NCI-H146 (cell line): ENCODE data around the gene XAB2.
A peak's percentile ranks its signal among the peaks of the same experiment; 100 is the strongest.

ENCODE experiments used
- DNase-seq: peaks from one replicate; lab custom pipeline; 2025; lab: John Stamatoyannopoulos, UW

The XAB2 gene

GRCh38 chr19:7629347-7630054 lies at the start of gene XAB2, which contains the start of gene PET100:
Gene XAB2, minus strand, starts transcription at chr19:7629545. Its CDS starts 18 bp downstream, at chr19:7629527.
Gene PET100, plus strand, starts transcription at chr19:7629793. Its CDS starts 41 bp downstream, at chr19:7629834.
- DNase-seq, result peak; percentile 95

- no peak for DNase-seq
These were observed 48.4 kb upstream of the XAB2 start for GRCh38 chr19:7677669-7678311.

- DNase-seq, result no peak
These were observed 47.5 kb upstream of the XAB2 start, which contains the start of gene MCEMP1 for GRCh38 chr19:7676854-7677253. Gene MCEMP1, plus strand, starts transcription at chr19:7677090. Its CDS starts 31 bp downstream, at chr19:7677121.

GRCh38 chr19:7676376-7676775 lies 47.0 kb upstream of the XAB2 start:
- DNase-seq, result no peak

GRCh38 chr19:7674010-7675005 lies 45.0 kb upstream of the XAB2 start:
- peak; percentile 42 for DNase-seq

- DNase-seq, result no peak
These were observed 43.2 kb upstream of the XAB2 start for GRCh38 chr19:7672522-7672921.

- DNase-seq, result no peak
These were observed 41.4 kb upstream of the XAB2 start for GRCh38 chr19:7670790-7671189.

GRCh38 chr19:7670150-7670783 lies 40.9 kb upstream of the XAB2 start:
- DNase-seq, result no peak

- no peak for DNase-seq
These were observed 40.3 kb upstream of the XAB2 start for GRCh38 chr19:7669641-7670040.

- DNase-seq, result no peak
These were observed 39.5 kb upstream of the XAB2 start, which contains the start of gene RETN for GRCh38 chr19:7668842-7669241. Gene RETN, plus strand, starts transcription at chr19:7669049. Its CDS starts 278 bp downstream, at chr19:7669327.

- DNase-seq, result no peak
These were observed 35.7 kb upstream of the XAB2 start for GRCh38 chr19:7665076-7665475.

- no peak for DNase-seq
These were observed 34.4 kb upstream of the XAB2 start for GRCh38 chr19:7663706-7664105.

- no peak for DNase-seq
These were observed 33.3 kb upstream of the XAB2 start for GRCh38 chr19:7662657-7663056.

- no peak for DNase-seq
These were observed 32.6 kb upstream of the XAB2 start for GRCh38 chr19:7661744-7662538.

GRCh38 chr19:7658219-7658686 lies 28.9 kb upstream of the XAB2 start:
- no peak for DNase-seq

GRCh38 chr19:7657131-7657751 lies 27.9 kb upstream of the XAB2 start:
- DNase-seq, result no peak

GRCh38 chr19:7655581-7655980 lies 26.2 kb upstream of the XAB2 start:
- no peak for DNase-seq

GRCh38 chr19:7654401-7654800 lies 25.1 kb upstream of the XAB2 start:
- no peak for DNase-seq

- DNase-seq, result peak; percentile 74
These were observed 22.8 kb upstream of the XAB2 start for GRCh38 chr19:7652061-7652641.

GRCh38 chr19:7650148-7650547 lies 20.8 kb upstream of the XAB2 start:
- DNase-seq, result no peak
